GM12878 (cell line): Measurements from ENCODE around the gene SELENBP1. TPM values are rescaled to one million over a fixed set of nuclear protein-coding genes. Genes with fewer than 3 reads are reported as not detected.

Source experiments
- ATAC-seq: fragments of 200-7000 bp; cut with Tn5 transposase; 3 replicates; pipeline ENCODE4 v1.9.1; 2020; ENCODE audit warnings: mild to moderate bottlenecking, moderate library complexity
- BruUV-seq: library from RNA; stranded (reverse); fragments of 400-500 nt; replicated peaks from 2 replicates; lab custom pipeline; 2021; lab: Mats Ljungman, UMichigan
- CTCF ChIA-PET: fragments of 300-600 bp; sonication (Branson Sonifier 250); formaldehyde crosslinking; extraction: SDS; loops from one replicate; lab custom pipeline; 2021; ENCODE audit warnings: inconsistent platforms; lab: Yijun Ruan, JAX
- POLR2A ChIA-PET: fragments of 350-600 bp; formaldehyde crosslinking; extraction: SDS; loops from one replicate; lab custom pipeline; 2021; ENCODE audit warnings: inconsistent platforms; lab: Charles Lee
- RAD21 ChIA-PET: fragments of 300-600 bp; sonication (Branson Sonifier 250); formaldehyde crosslinking; loops from one replicate; lab custom pipeline; 2023; ENCODE audit warnings: antibody characterized with exemption; ENCODE audit not compliant: unreplicated experiment; lab: Charles Lee
- SMC1A ChIA-PET: fragments of 300-600 bp; sonication (Branson Sonifier 250); formaldehyde crosslinking; loops from one replicate; lab custom pipeline; 2023; ENCODE audit not compliant: unreplicated experiment, uncharacterized antibody; lab: Charles Lee
- DNase-seq: peaks from one replicate; pipeline ENCODE4 v3.0.0-alpha.2; 2011; ENCODE audit warnings: low read depth, low spot score
- FAIRE-seq: peaks from 3 replicates; lab custom pipeline; 2011; peaks lifted over from hg19 to GRCh38; lab: Jason Lieb, UNC
- H2AFZ ChIP-seq: 2 replicates; pipeline ENCODE4 v1.6.0; 2011; ENCODE audit warnings: low read depth, low read length, control low read depth; ENCODE audit not compliant: control insufficient read depth
- H3K27ac ChIP-seq: 2 replicates; pipeline ENCODE4 v1.5.1; 2011; ENCODE audit warnings: control low read depth; ENCODE audit not compliant: control insufficient read depth, insufficient read depth
- H3K27me3 ChIP-seq, 2 experiments: replicated peaks in 1 of 2; 2 replicates each; pipeline versions ENCODE4 v1.6.0 to v1.6.1; 2011; ENCODE audit warnings: low read length in 1 of 2; ENCODE audit not compliant: control insufficient read depth in 2 of 2, insufficient read depth in 2 of 2
- H3K36me3 ChIP-seq, 2 experiments: 2 replicates each; pipeline ENCODE4 v1.5.1; 2011; ENCODE audit warnings: low read length in 1 of 2; ENCODE audit not compliant: control insufficient read depth in 2 of 2, insufficient read depth in 2 of 2
- H3K4me1 ChIP-seq: 2 replicates; pipeline ENCODE4 v1.6.1; 2011; ENCODE audit warnings: mild to moderate bottlenecking, low read length, moderate library complexity, mixed read lengths; ENCODE audit not compliant: control insufficient read depth, insufficient read depth
- H3K4me2 ChIP-seq: 2 replicates; pipeline ENCODE4 v1.6.0; 2011; ENCODE audit warnings: control low read depth; ENCODE audit not compliant: control insufficient read depth, insufficient read depth
- H3K4me3 ChIP-seq: fragments of 200-600 bp; sonication (generic); 2 replicates; pipeline ENCODE4 v1.5.1; 2016
- H3K79me2 ChIP-seq: 2 replicates; pipeline ENCODE4 v1.6.0; 2011; ENCODE audit warnings: low read length; ENCODE audit not compliant: control insufficient read depth, insufficient read depth
- H3K9ac ChIP-seq: 2 replicates; pipeline ENCODE4 v1.8.0; 2011; ENCODE audit warnings: low read length, control low read depth, mixed read lengths; ENCODE audit not compliant: control insufficient read depth, insufficient read depth
- H3K9me3 ChIP-seq: replicated peaks from 3 replicates; pipeline ENCODE4 v1.5.1; 2011; ENCODE audit warnings: mild to moderate bottlenecking, low read length; ENCODE audit not compliant: control insufficient read depth, insufficient read depth
- H4K20me1 ChIP-seq: 2 replicates; pipeline ENCODE4 v1.6.0; 2011; ENCODE audit not compliant: control insufficient read depth, insufficient read depth
- CBFB ChIP-seq: IDR thresholded peaks from 2 replicates; pipeline ENCODE4 v1.6.1; 2016; ENCODE audit warnings: antibody characterized with exemption, low read depth
- CEBPB ChIP-seq, 2 experiments: fragments of 150-350 bp in 1 of 2; IDR thresholded peaks; 2 replicates each; pipeline ENCODE4 v1.6.1; 2012 to 2014; ENCODE audit warnings: low read depth in 2 of 2, low read length in 2 of 2, borderline replicate concordance in 1 of 2, inconsistent platforms in 1 of 2
- JUND ChIP-seq: IDR thresholded peaks from 2 replicates; pipeline ENCODE4 v1.6.1; 2012; ENCODE audit warnings: low read depth, mild to moderate bottlenecking, low read length, improper control_type of control experiment, moderate library complexity
- NFIC ChIP-seq: IDR thresholded peaks from 2 replicates; pipeline ENCODE4 v1.6.1; 2012; ENCODE audit warnings: low read depth, mild to moderate bottlenecking, inconsistent platforms, low read length, moderate library complexity
- WGBS: methylation state at CpG from one replicate; pipeline ENCODE4 v1.1.6; 2016; ENCODE audit warnings: low lambda C conversion rate; ENCODE audit not compliant: insufficient replicate concordance, insufficient coverage; ENCODE audit errors: missing lambda C conversion rate; 5-methylcytosine and 5-hydroxymethylcytosine counted together
- in situ Hi-C: fragments of 300-500 bp; cut with MboI; formaldehyde crosslinking; loops from 9 replicates; pipeline ENCODE4 v1.14.3; 2018; ENCODE audit warnings: mixed read lengths
- intact Hi-C: fragments of 100-400 bp; cut with micrococcal nuclease; formaldehyde crosslinking; loops from one replicate; pipeline ENCODE4 v1.14.2; 2022; ENCODE audit not compliant: unreplicated experiment
- polyA plus RNA-seq, 11 experiments: library from polyadenylated mRNA; depleted of rRNA in 4 of 11; unstranded in 6 of 11; stranded (reverse) in 5 of 11; fragments of >200 nt; fragmentation: Nextera tagmentation in 4 of 11; fragmentation: Illumina TruSeq in 1 of 11; extraction: Ambion mirVana in 4 of 11; extraction: Trizol in 1 of 11; gene quantifications; 1 replicate in 1 of 11; 2 replicates in 10 of 11; pipeline versions ENCODE4 v1.2.1 to v1.2.3, GENCODE V29; 2011 to 2016; ENCODE audit warnings: inconsistent platforms in 2 of 11, missing spikeins in 2 of 11, low read depth in 1 of 11
- total RNA-seq, 4 experiments: library from RNA; depleted of rRNA in 3 of 4; stranded (reverse); fragments of >200 nt in 3 of 4; fragmentation: Illumina TruSeq in 1 of 4; extraction: Trizol in 1 of 4; gene quantifications; 2 replicates each; pipeline versions ENCODE4 v1.2.1 to v1.2.3, GENCODE V29; 2013 to 2021

Gene SELENBP1
- total and polyA plus RNA-seq, 10 of the 15 experiments (the other 5 are each of a cell fraction or from before 2014, with no cell fraction given): 0.41 TPM; not detected in 9

GRCh38 chr1:151368393-151369301, 3.9 kb downstream of the SELENBP1 start:
- no peak for TF ChIP-seq JUND
- TF ChIP-seq CBFB: no peak
- no peak for TF ChIP-seq CEBPB (IDR thresholded peaks at IDR 0.05; ENCODE audit: borderline replicate concordance in 1 of 2, low read depth in 2 of 2, low read length in 2 of 2)
- TF ChIP-seq NFIC: no peak
- BruUV-seq: no TSS peak
- Histone ChIP-seq H3K4me3 (no peak overlapping the region), H2AFZ (no peak overlapping the region), H3K27ac (no peak overlapping the region), H3K27me3 (no peaks in the 10 kb centered on the region), H3K79me2 (no peaks in the 10 kb centered on the region), H3K4me2 (no peak overlapping the region), H4K20me1 (no peaks in the 10 kb centered on the region), H3K9me3 (no peaks in the 10 kb centered on the region; the same call in 1 of the 3 replicates), H3K9ac (no peak overlapping the region), H3K4me1 (no peaks in the 10 kb centered on the region), H3K36me3 (no peaks in the 10 kb centered on the region)
- DNase-seq: no peak
- ATAC-seq: no peak
- ChIA-PET RAD21 (no interaction called here), POLR2A (interaction anchor here (0.9 kb wide), 1 partner anchor 12 kb away, joined by 3 read pairs; no protein-coding TSS in a partner anchor), CTCF (interaction anchor here (0.7 to 1.0 kb wide), 2 partner anchors 10 to 14 kb away, joined by 3 to 4 read pairs; no protein-coding TSS in a partner anchor), SMC1A (no interaction called here)
- no peak for FAIRE-seq
- intact Hi-C loops: no loop called here
- in situ Hi-C loops: no loop called here
- 43% methylated on average over 20 of the region's 20 CpGs for WGBS
